IMR-90 (cell line): ENCODE measurements around the gene PPP1R9B. TPM values are rescaled to one million over a fixed set of nuclear protein-coding genes. Genes with fewer than 3 reads are reported as not detected.
A peak's percentile ranks its signal among the peaks of the same experiment; 100 is the strongest.

Source experiments
- ATAC-seq: fragments of 200-7000 bp; cut with Tn5 transposase; 2 replicates; pipeline ENCODE4 v1.9.1; 2020; ENCODE audit warnings: low read depth, mild to moderate bottlenecking, moderate library complexity
- BruUV-seq: library from RNA; stranded (reverse); fragments of 400-500 nt; replicated peaks from 2 replicates; lab custom pipeline; 2021; lab: Mats Ljungman, UMichigan
- CTCF ChIA-PET: fragments of 300-600 bp; formaldehyde crosslinking; extraction: SDS; loops from one replicate; lab custom pipeline; 2021; ENCODE audit warnings: antibody characterized with exemption; lab: Yijun Ruan, JAX
- POLR2A ChIA-PET: fragments of 300-600 bp; sonication (Branson Sonifier 250); formaldehyde crosslinking; loops from one replicate; lab custom pipeline; 2022; ENCODE audit warnings: antibody characterized with exemption; ENCODE audit not compliant: unreplicated experiment; lab: Charles Lee
- DNase-seq: peaks from one replicate; pipeline ENCODE4 v3.0.0; 2013
- H2AFZ ChIP-seq: replicated peaks from 2 replicates; pipeline ENCODE3; 2013; ENCODE audit warnings: low read length, mild to moderate bottlenecking; ENCODE audit not compliant: poor library complexity
- H2AK5ac ChIP-seq: 2 replicates; pipeline ENCODE4 v1.6.1; 2013; ENCODE audit warnings: low read depth, low read length, inconsistent platforms
- H2AK9ac ChIP-seq: replicated peaks from 2 replicates; pipeline ENCODE3; 2013; ENCODE audit warnings: mild to moderate bottlenecking, low read depth, low read length, moderate library complexity; ENCODE audit not compliant: poor library complexity
- H2BK120ac ChIP-seq: 2 replicates; pipeline ENCODE4 v1.6.1; 2013; ENCODE audit warnings: low read depth, low read length, inconsistent platforms
- H2BK15ac ChIP-seq: 3 replicates; pipeline ENCODE4 v1.6.1; 2013; ENCODE audit warnings: low read depth, low read length, inconsistent platforms
- H2BK20ac ChIP-seq: 2 replicates; pipeline ENCODE4 v1.6.1; 2013; ENCODE audit warnings: low read depth, mild to moderate bottlenecking, inconsistent platforms, low read length, moderate library complexity
- H2BK5ac ChIP-seq: 2 replicates; pipeline ENCODE4 v1.6.1; 2013; ENCODE audit warnings: mild to moderate bottlenecking, low read depth, low read length, inconsistent platforms; ENCODE audit not compliant: poor library complexity, severe bottlenecking
- H3K14ac ChIP-seq: replicated peaks from 2 replicates; pipeline ENCODE4 v1.6.1; 2013; ENCODE audit warnings: low read depth, low read length, inconsistent platforms
- H3K18ac ChIP-seq: 2 replicates; pipeline ENCODE4 v1.6.1; 2013; ENCODE audit warnings: low read depth, low read length, control low read depth
- H3K23ac ChIP-seq: 2 replicates; pipeline ENCODE4 v1.6.1; 2013; ENCODE audit warnings: low read depth, low read length, inconsistent platforms
- H3K27ac ChIP-seq: 2 replicates; pipeline ENCODE4 v1.5.1; 2013; ENCODE audit warnings: mild to moderate bottlenecking, control low read depth, low read length; ENCODE audit not compliant: insufficient read depth
- H3K27me3 ChIP-seq: 2 replicates; pipeline ENCODE4 v1.6.1; 2013; ENCODE audit warnings: low read length; ENCODE audit not compliant: control insufficient read depth, insufficient read depth
- H3K36me3 ChIP-seq: 2 replicates; pipeline ENCODE4 v1.6.1; 2013; ENCODE audit warnings: low read length, mixed read lengths; ENCODE audit not compliant: control insufficient read depth, insufficient read depth
- H3K4ac ChIP-seq: 2 replicates; pipeline ENCODE4 v1.6.1; 2013; ENCODE audit warnings: low read depth, low read length, inconsistent platforms
- H3K4me1 ChIP-seq: 2 replicates; pipeline ENCODE4 v1.6.1; 2013; ENCODE audit warnings: low read length, mixed read lengths; ENCODE audit not compliant: control insufficient read depth, insufficient read depth
- H3K4me2 ChIP-seq: 2 replicates; pipeline ENCODE4 v1.6.1; 2013; ENCODE audit warnings: low read depth, mild to moderate bottlenecking, control low read depth, low read length, moderate library complexity
- H3K4me3 ChIP-seq: 2 replicates; pipeline ENCODE4 v1.5.1; 2013; ENCODE audit warnings: low read depth, mild to moderate bottlenecking, control low read depth, low read length, moderate library complexity; ENCODE audit not compliant: insufficient read depth
- H3K56ac ChIP-seq: 2 replicates; pipeline ENCODE4 v1.6.1; 2013; ENCODE audit warnings: low read length, inconsistent platforms; ENCODE audit not compliant: insufficient read depth; ENCODE audit errors: extremely low read depth
- H3K79me1 ChIP-seq, 2 experiments: 2 replicates each; pipeline ENCODE4 v1.6.1; 2013; ENCODE audit warnings: low read length in 2 of 2, inconsistent platforms in 1 of 2, low read depth in 1 of 2
- H3K9ac ChIP-seq: 2 replicates; pipeline ENCODE4 v1.6.1; 2013; ENCODE audit warnings: low read depth, low read length, control low read depth
- H3K9me1 ChIP-seq: 2 replicates; pipeline ENCODE4 v1.6.1; 2013; ENCODE audit warnings: low read length, inconsistent platforms; ENCODE audit not compliant: insufficient read depth
- H3K9me3 ChIP-seq: 2 replicates; pipeline ENCODE4 v1.6.1; 2013; ENCODE audit warnings: low read length; ENCODE audit not compliant: control insufficient read depth, insufficient read depth
- H4K20me1 ChIP-seq: 2 replicates; pipeline ENCODE4 v1.6.1; 2013; ENCODE audit warnings: low read length, inconsistent platforms; ENCODE audit not compliant: insufficient read depth
- H4K5ac ChIP-seq: 2 replicates; pipeline ENCODE4 v1.6.1; 2013; ENCODE audit warnings: mild to moderate bottlenecking, low read depth, low read length, control low read depth
- H4K8ac ChIP-seq, 2 experiments: 2 replicates each; pipeline ENCODE4 v1.6.1; 2013; ENCODE audit warnings: low read depth in 2 of 2, low read length in 2 of 2, control low read depth in 1 of 2, inconsistent platforms in 1 of 2
- H4K91ac ChIP-seq: 2 replicates; pipeline ENCODE4 v1.6.1; 2013; ENCODE audit warnings: low read depth, low read length, inconsistent platforms; ENCODE audit not compliant: insufficient read depth
- BHLHE40 ChIP-seq: fragments of 150-350 bp; IDR thresholded peaks from 2 replicates; pipeline ENCODE4 v1.6.1; 2016; ENCODE audit warnings: mild to moderate bottlenecking, low read depth, low read length
- POLR2A ChIP-seq: IDR thresholded peaks from 2 replicates; pipeline ENCODE4 v1.6.1; 2012; ENCODE audit warnings: mild to moderate bottlenecking, low read depth, low read length
- RCOR1 ChIP-seq: IDR thresholded peaks from 2 replicates; pipeline ENCODE4 v1.6.1; 2012; ENCODE audit warnings: mild to moderate bottlenecking, low read length, improper control_type of control experiment; ENCODE audit not compliant: insufficient replicate concordance
- WGBS, 2 experiments: methylation state at CpG; one replicate each; pipeline versions ENCODE4 v1.1.5 to v1.1.7; 2013; ENCODE audit warnings: missing lambda C conversion rate in 2 of 2; ENCODE audit not compliant: insufficient read length in 1 of 2; ENCODE audit errors: extremely low coverage in 2 of 2; 5-methylcytosine and 5-hydroxymethylcytosine counted together
- dilution Hi-C: fragments of 300-500 bp; cut with HindIII; formaldehyde crosslinking; loops from one replicate; pipeline ENCODE4 v1.14.3; 2018; ENCODE audit warnings: low sequenced_read_pairs; ENCODE audit not compliant: unreplicated experiment
- in situ Hi-C: fragments of 300-500 bp; cut with MboI; formaldehyde crosslinking; loops from 3 replicates; pipeline ENCODE4 v1.14.3; 2019; ENCODE audit warnings: low sequenced_read_pairs, inconsistent platforms, mixed read lengths
- intact Hi-C: fragments of 100-400 bp; cut with micrococcal nuclease; formaldehyde crosslinking; loops from 2 replicates; pipeline ENCODE4 v1.10.0; 2022
- polyA plus RNA-seq, 3 experiments: library from polyadenylated mRNA; depleted of rRNA; stranded (reverse); fragments of >200 nt; gene quantifications; 2 replicates each; pipeline ENCODE4 v1.2.3, GENCODE V29; 2012; ENCODE audit warnings: low replicate concordance in 1 of 3
- total RNA-seq: library from RNA; depleted of rRNA; stranded (reverse); fragments of >200 nt; gene quantifications from 2 replicates; pipeline ENCODE4 v1.2.3, GENCODE V29; 2012

PPP1R9B gene
- total and polyA plus RNA-seq, 2 of the 4 experiments (the other 2 are of a cell fraction) = 23.0 to 28.0 TPM

- Histone ChIP-seq H2AFZ (peak overlapping the region; percentile 69), H3K23ac (peak overlapping the region; percentile 91), H4K20me1 (peaks cover 94% of the 10 kb centered on the region), H2BK15ac (peak overlapping the region; percentile 16; the same call in 1 of the 3 replicates), H3K27me3 (no peaks in the 10 kb centered on the region), H3K79me1 (peaks cover 4 to 89% of the 10 kb centered on the region in 2 experiments; a peak in 3 of 4 replicates), H3K18ac (peak overlapping the region; percentile 93), H2AK9ac (peak overlapping the region; percentile 92), H3K14ac (peak overlapping the region; percentile 91), H4K91ac (peak overlapping the region; percentile 83), H3K4me1 (peaks cover 27% of the 10 kb centered on the region), H3K9me3 (no peaks in the 10 kb centered on the region), H3K4ac (peak overlapping the region; percentile 100), H3K9ac (peak overlapping the region; percentile 58), H4K8ac (peak overlapping the region; percentile 65 to 86), H3K56ac (peak overlapping the region; percentile 88), H2BK120ac (peak overlapping the region; percentile 72), H2BK20ac (peak overlapping the region; percentile 35; the same call in 1 of the 2 replicates), H2AK5ac (peak overlapping the region; percentile 93), H3K27ac (peak overlapping the region; percentile 99), H3K36me3 (peaks cover 98% of the 10 kb centered on the region), H3K9me1 (no peaks in the 10 kb centered on the region; the same call in 1 of the 2 replicates), H3K4me3 (no peak overlapping the region), H3K4me2 (no peak overlapping the region), H4K5ac (peak overlapping the region; percentile 83), H2BK5ac (peak overlapping the region; percentile 99)
- in situ Hi-C loops = no loop called here
- dilution Hi-C loops = no loop called here
- WGBS, 2 experiments = 61% methylated on average over 3 of the region's 20 CpGs; no CpG with 5 or more reads in 1 of the 2 experiments
- BruUV-seq = no TSS peak
- intact Hi-C loops = no loop called here
- TF ChIP-seq BHLHE40 (0 out of 2 replicates have a peak, but pooled peaks have one; percentile 20), RCOR1 (no peak), POLR2A (no peak; the same call in none of the 2 replicates)
- CTCF ChIA-PET = no interaction called here
- DNase-seq = peak; percentile 81
- ATAC-seq = peak; percentile 0; the same call in 1 of the 2 replicates
- POLR2A ChIA-PET = interaction anchor here (0.5 to 3.6 kb wide), 3 partner anchors 8 to 30 kb away, joined by 3 to 17 read pairs (median 3); partner anchors contain the start of gene COL1A1
These were observed 39.2 kb upstream of the PPP1R9B start for GRCh38 chr17:50189550-50190292.
